H1 (cell line): Measurements from ENCODE around the gene CHTF18. TPM values are rescaled to one million over a fixed set of nuclear protein-coding genes. Genes with fewer than 3 reads are reported as not detected.

Experiments
- CHD7 ChIP-seq: fragments of 300-600 bp; sonication (generic); IDR thresholded peaks from 2 replicates; pipeline ENCODE4 v1.7.1; 2012; ENCODE audit warnings: low read length, moderate library complexity, mild to moderate bottlenecking, inconsistent platforms; ENCODE audit not compliant: insufficient replicate concordance
- GTF2F1 ChIP-seq: IDR thresholded peaks from 2 replicates; pipeline ENCODE4 v1.6.1; 2012; ENCODE audit warnings: low read depth, low read length, improper control_type of control experiment, borderline replicate concordance
- MAFK ChIP-seq: IDR thresholded peaks from 2 replicates; pipeline ENCODE4 v1.6.1; 2012; ENCODE audit warnings: low read depth, mild to moderate bottlenecking, improper control_type of control experiment, low read length
- RBBP5 ChIP-seq: IDR thresholded peaks from 2 replicates; pipeline ENCODE4 v1.7.1; 2012; ENCODE audit warnings: low read depth, mild to moderate bottlenecking, inconsistent platforms, low read length, moderate library complexity, borderline replicate concordance
- SP4 ChIP-seq: IDR thresholded peaks from 2 replicates; pipeline ENCODE4 v1.6.1; 2012; ENCODE audit warnings: low read length, inconsistent platforms
- polyA plus RNA-seq, 7 experiments: library from polyadenylated mRNA; depleted of rRNA in 3 of 7; stranded (reverse) in 5 of 7; unstranded in 2 of 7; fragments of >200 nt in 5 of 7; fragments of 200-250 nt in 2 of 7; gene quantifications; 1 replicate in 5 of 7; 2 replicates in 1 of 7; 4 replicates in 1 of 7; pipeline versions ENCODE4 v1.2.1 to v1.2.3, GENCODE V29; 2011 to 2013; ENCODE audit warnings: missing spikeins in 2 of 7, mixed read lengths in 2 of 7
- total RNA-seq: library from RNA; stranded (reverse); fragmentation: NEBNext Ultra II Directional; extraction: Animal tissue kit (Norgen Biotek cat#: 25700); gene quantifications from 2 replicates; pipeline ENCODE4 v1.2.1, GENCODE V29; 2021

Gene CHTF18
- total and polyA plus RNA-seq, 2 of the 8 experiments (the other 6 are each of a cell fraction or from before 2014, with no cell fraction given) = 75.3 to 104 TPM

GRCh38 chr16:747978-748746, 40.3 kb upstream of the CHTF18 start (continued):
- no peak for TF ChIP-seq CHD7
- no peak for TF ChIP-seq GTF2F1
- TF ChIP-seq MAFK = no peak
- no peak for TF ChIP-seq SP4
- no peak for TF ChIP-seq RBBP5
- TF ChIP-seq, all 59 proteins: peak for 0
